ENCODE results near the gene GALK1. TPM values are rescaled to one million over a fixed set of nuclear protein-coding genes. Genes with fewer than 3 reads are reported as not detected.
A peak's percentile ranks its signal among the peaks of the same experiment; 100 is the strongest.

The GALK1 gene
- polyA plus RNA-seq, 2 of the 4 experiments (the other 2 are of a cell fraction), result 20.7 to 54.3 TPM

DNA sequence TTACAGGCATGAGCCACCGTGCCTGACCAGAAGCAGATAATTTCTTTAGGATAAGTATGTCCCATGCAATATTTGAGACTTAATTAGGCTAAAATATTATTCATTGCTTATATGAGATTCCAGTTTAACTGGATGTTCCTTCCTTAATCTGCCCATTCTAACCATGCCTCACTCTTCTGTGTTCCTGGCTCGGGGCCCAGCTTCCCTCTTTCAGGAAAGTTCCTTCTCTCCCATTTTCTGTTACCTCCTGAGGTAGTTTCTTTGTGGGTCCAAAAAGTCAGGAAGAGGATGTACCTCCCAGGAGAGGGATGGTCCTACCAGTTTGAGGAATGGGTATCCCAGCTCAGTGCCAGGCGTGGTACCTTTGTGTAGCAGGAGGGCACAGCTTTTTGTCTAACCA, 42.9 kb upstream of the GALK1 start:
- WGBS (ENCODE audit: missing lambda C conversion rate), result 95% methylated on average over 3 of the region's 3 CpGs
- no peaks in the 10 kb centered on the region for H3K9me3 ChIP-seq
- FAIRE-seq (no peak), ATAC-seq (no peak), DNase-seq (ENCODE audit: low read depth in 1 of 2, low spot score in 1 of 2) (no peak)
- CTCF ChIA-PET, result interaction anchor here (1.0 to 9.2 kb wide), 4 partner anchors 11 to 41 kb away, joined by 3 to 62 read pairs (median 9); no protein-coding TSS in a partner anchor
- POLR2A ChIA-PET, result interaction anchor here (1.9 kb wide), 1 partner anchor 28 kb away, joined by 6 read pairs; no protein-coding TSS in a partner anchor
- H3K4me2 ChIP-seq, result no peak overlapping the region
- no peak overlapping the region for H3K27ac ChIP-seq
- no peak overlapping the region for H3K4me3 ChIP-seq
- TF ChIP-seq MAFK (IDR thresholded peaks at IDR 0.05; ENCODE audit: partially characterized antibody), result no peak
- no peaks in the 10 kb centered on the region for H3K4me1 ChIP-seq

- H3K4me2 ChIP-seq, result no peak overlapping the region
- H3K4me3 ChIP-seq, result no peak overlapping the region
- FAIRE-seq (no peak), ATAC-seq (peak; percentile 15 to 30; a peak in 4 of 6 replicates), DNase-seq (ENCODE audit: low read depth in 1 of 2, low spot score in 1 of 2) (no peak)
- ChIA-PET POLR2A (interaction anchor here (1.9 kb wide), 1 partner anchor 27 kb away, joined by 6 read pairs; no protein-coding TSS in a partner anchor), CTCF (interaction anchor here (0.6 to 9.2 kb wide), 11 partner anchors 9 to 395 kb away, joined by 3 to 62 read pairs (median 5); no protein-coding TSS in a partner anchor)
- WGBS (ENCODE audit: missing lambda C conversion rate), result 86% methylated on average over 4 of the region's 4 CpGs
- no peaks in the 10 kb centered on the region for H3K9me3 ChIP-seq
- no peak overlapping the region for H3K27ac ChIP-seq
- no peaks in the 10 kb centered on the region for H3K4me1 ChIP-seq
- no peak for TF ChIP-seq BHLHE40 (IDR thresholded peaks at IDR 0.05; ENCODE audit: low read depth, low read length)
- no peak for TF ChIP-seq FOSL2 (IDR thresholded peaks at IDR 0.05)
- TF ChIP-seq FOSL2 (CRISPR knock-in tag; IDR thresholded peaks at IDR 0.05), result no peak
- TF ChIP-seq FOSB (CRISPR knock-in tag; IDR thresholded peaks at IDR 0.05), result no peak
- TF ChIP-seq ESRRA (IDR thresholded peaks at IDR 0.05; ENCODE audit: borderline replicate concordance, low read length), result no peak
- TF ChIP-seq POLR2A (IDR thresholded peaks at IDR 0.05; ENCODE audit: low read length), result no peak
- TF ChIP-seq POLR2AphosphoS2 (conservative IDR thresholded peaks at IDR 0.05; ENCODE audit: low read length), result no peak
- TF ChIP-seq ZFP36 (IDR thresholded peaks at IDR 0.05; ENCODE audit: borderline replicate concordance, partially characterized antibody), result no peak
- TF ChIP-seq CHD2 (IDR thresholded peaks at IDR 0.05; ENCODE audit: low read length, partially characterized antibody), result no peak
- TF ChIP-seq EHMT2 (IDR thresholded peaks at IDR 0.05; ENCODE audit: low read depth), result no peak
- no peak for TF ChIP-seq GATA3 (IDR thresholded peaks at IDR 0.05; ENCODE audit: borderline replicate concordance)
- no peak for TF ChIP-seq SREBF2 (IDR thresholded peaks at IDR 0.05)
- TF ChIP-seq USF2 (IDR thresholded peaks at IDR 0.05), result no peak
- TF ChIP-seq PHF8 (IDR thresholded peaks at IDR 0.05; ENCODE audit: borderline replicate concordance, low read depth), result no peak
- TF ChIP-seq, protein P1, sequence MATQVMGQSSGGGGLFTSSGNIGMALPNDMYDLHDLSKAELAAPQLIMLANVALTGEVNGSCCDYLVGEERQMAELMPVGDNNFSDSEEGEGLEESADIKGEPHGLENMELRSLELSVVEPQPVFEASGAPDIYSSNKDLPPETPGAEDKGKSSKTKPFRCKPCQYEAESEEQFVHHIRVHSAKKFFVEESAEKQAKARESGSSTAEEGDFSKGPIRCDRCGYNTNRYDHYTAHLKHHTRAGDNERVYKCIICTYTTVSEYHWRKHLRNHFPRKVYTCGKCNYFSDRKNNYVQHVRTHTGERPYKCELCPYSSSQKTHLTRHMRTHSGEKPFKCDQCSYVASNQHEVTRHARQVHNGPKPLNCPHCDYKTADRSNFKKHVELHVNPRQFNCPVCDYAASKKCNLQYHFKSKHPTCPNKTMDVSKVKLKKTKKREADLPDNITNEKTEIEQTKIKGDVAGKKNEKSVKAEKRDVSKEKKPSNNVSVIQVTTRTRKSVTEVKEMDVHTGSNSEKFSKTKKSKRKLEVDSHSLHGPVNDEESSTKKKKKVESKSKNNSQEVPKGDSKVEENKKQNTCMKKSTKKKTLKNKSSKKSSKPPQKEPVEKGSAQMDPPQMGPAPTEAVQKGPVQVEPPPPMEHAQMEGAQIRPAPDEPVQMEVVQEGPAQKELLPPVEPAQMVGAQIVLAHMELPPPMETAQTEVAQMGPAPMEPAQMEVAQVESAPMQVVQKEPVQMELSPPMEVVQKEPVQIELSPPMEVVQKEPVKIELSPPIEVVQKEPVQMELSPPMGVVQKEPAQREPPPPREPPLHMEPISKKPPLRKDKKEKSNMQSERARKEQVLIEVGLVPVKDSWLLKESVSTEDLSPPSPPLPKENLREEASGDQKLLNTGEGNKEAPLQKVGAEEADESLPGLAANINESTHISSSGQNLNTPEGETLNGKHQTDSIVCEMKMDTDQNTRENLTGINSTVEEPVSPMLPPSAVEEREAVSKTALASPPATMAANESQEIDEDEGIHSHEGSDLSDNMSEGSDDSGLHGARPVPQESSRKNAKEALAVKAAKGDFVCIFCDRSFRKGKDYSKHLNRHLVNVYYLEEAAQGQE (IDR thresholded peaks at IDR 0.05), result no peak
- TF ChIP-seq, protein P2, sequence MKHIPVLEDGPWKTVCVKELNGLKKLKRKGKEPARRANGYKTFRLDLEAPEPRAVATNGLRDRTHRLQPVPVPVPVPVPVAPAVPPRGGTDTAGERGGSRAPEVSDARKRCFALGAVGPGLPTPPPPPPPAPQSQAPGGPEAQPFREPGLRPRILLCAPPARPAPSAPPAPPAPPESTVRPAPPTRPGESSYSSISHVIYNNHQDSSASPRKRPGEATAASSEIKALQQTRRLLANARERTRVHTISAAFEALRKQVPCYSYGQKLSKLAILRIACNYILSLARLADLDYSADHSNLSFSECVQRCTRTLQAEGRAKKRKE (CRISPR knock-in tag; IDR thresholded peaks at IDR 0.05; ENCODE audit: low read depth), result no peak
- no peak for TF ChIP-seq MAZ (IDR thresholded peaks at IDR 0.05; ENCODE audit: borderline replicate concordance, low read depth, low read length)
- no peak for TF ChIP-seq RCOR1 (IDR thresholded peaks at IDR 0.05; ENCODE audit: low read depth, low read length)
These were observed 42.0 kb upstream of the GALK1 start for GRCh38 chr17:75806822-75807500.
